Brain microvascular endothelial cell (primary cell): ENCODE measurements around the gene GALNT10.
A peak's percentile ranks its signal among the peaks of the same experiment; 100 is the strongest.

Experiments
- DNase-seq: peaks from one replicate; pipeline ENCODE4 v3.0.0-alpha.2; 2020
- H3K27ac ChIP-seq: fragments of 250-450 bp; sonication (Bioruptor Pico); 2 replicates; pipeline ENCODE4 v1.5.1; 2020; ENCODE audit warnings: mild to moderate bottlenecking, moderate library complexity
- H3K27me3 ChIP-seq: fragments of 250-450 bp; sonication (Bioruptor Pico); replicated peaks from 2 replicates; pipeline ENCODE4 v1.5.1; 2020; ENCODE audit warnings: mild to moderate bottlenecking
- H3K36me3 ChIP-seq: fragments of 250-450 bp; sonication (Bioruptor Pico); replicated peaks from 2 replicates; pipeline ENCODE4 v1.5.1; 2020; ENCODE audit warnings: mild to moderate bottlenecking
- H3K4me3 ChIP-seq: 2 replicates; pipeline ENCODE4 v1.5.1; 2011; ENCODE audit warnings: low read depth, mild to moderate bottlenecking, control low read depth, low read length, moderate library complexity
- in situ Hi-C: cut with HindIII; loops from 2 replicates; pipeline ENCODE4 v1.10.0; 2017; ENCODE audit warnings: low sequenced_read_pairs, low pct_ligation_motif_present
- TF ChIP-seq, protein P1 (sequence below): IDR thresholded peaks from 2 replicates; pipeline ENCODE4 v1.5.1; 2011; ENCODE audit warnings: low read depth, mild to moderate bottlenecking, moderate library complexity, low read length, control low read depth, inconsistent platforms; ENCODE audit errors: missing control alignments

GALNT10 gene

DNA sequence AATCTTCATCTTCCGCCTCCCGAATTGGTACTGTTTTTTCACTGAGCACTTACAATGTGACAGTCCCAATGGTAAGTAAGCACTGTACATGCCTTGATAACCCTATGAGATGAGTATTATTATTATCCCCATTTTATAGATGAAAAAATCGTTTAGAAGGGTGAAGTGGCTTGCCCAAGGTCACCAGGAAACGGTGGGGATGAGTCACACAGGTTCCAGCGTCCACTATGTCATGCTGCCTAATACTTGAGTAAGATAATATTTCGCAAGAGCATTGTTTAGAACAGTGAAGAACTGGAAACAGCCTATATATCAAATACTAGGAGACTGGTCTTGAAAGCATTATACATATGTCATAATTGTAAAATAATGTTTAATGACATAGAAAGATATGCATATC, 274.6 kb downstream of the GALNT10 start:
- in situ Hi-C loops: no loop called here

DNA sequence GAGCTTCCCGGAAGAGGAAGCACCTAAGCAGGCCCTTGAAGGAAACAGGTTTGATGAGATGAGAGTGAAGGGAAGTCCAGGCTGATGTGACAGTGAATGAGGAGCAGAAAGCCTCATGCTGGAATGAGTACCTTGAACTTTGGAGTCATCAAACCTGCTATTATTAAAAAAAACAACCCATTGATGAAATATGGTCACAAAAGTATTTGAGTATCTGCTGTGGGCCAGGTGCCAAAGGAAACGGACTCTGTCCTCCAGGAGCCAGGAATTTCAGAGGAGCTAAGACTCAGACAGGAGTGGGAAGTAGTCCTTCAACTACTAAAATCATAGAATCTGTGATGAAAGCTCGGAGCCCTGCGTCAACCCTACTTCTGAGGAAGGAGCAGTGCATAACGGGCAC, 275.6 kb downstream of the GALNT10 start:
- DNase-seq: no peak
- TF ChIP-seq, protein P1, sequence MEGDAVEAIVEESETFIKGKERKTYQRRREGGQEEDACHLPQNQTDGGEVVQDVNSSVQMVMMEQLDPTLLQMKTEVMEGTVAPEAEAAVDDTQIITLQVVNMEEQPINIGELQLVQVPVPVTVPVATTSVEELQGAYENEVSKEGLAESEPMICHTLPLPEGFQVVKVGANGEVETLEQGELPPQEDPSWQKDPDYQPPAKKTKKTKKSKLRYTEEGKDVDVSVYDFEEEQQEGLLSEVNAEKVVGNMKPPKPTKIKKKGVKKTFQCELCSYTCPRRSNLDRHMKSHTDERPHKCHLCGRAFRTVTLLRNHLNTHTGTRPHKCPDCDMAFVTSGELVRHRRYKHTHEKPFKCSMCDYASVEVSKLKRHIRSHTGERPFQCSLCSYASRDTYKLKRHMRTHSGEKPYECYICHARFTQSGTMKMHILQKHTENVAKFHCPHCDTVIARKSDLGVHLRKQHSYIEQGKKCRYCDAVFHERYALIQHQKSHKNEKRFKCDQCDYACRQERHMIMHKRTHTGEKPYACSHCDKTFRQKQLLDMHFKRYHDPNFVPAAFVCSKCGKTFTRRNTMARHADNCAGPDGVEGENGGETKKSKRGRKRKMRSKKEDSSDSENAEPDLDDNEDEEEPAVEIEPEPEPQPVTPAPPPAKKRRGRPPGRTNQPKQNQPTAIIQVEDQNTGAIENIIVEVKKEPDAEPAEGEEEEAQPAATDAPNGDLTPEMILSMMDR: no peak
- in situ Hi-C loops: no loop called here

More for the DNA sequence above, 274.6 kb downstream of the GALNT10 start:
- Histone ChIP-seq H3K27me3 (peaks cover 7% of the 10 kb centered on the region), H3K4me3 (no peak overlapping the region), H3K36me3 (no peaks in the 10 kb centered on the region), H3K27ac (no peak overlapping the region)
- TF ChIP-seq, protein P1: no peak
- peak; percentile 41 for DNase-seq

DNA sequence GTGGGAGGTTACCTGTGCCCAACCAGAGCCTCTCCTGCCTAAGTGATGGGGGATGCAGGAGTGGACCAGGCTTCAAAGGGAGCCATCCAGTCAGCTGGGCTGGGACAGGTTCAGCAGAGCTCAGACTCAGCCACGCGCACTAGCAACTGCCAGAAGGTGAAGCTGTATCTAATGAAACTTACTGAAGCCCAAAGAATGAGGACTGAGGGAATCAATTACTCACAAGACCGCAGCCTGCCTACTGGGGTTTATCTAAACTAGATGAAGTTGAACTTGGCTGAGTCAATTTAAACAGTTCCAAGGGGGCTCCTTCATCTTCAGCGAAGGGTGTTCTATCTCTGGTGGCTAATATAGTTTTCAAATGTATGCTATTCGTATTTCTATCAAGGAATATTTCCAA, 276.1 kb downstream of the GALNT10 start:
- TF ChIP-seq, protein P1: no peak
- in situ Hi-C loops: no loop called here
- Histone ChIP-seq H3K4me3 (no peak overlapping the region), H3K27me3 (peaks cover 22% of the 10 kb centered on the region), H3K36me3 (no peaks in the 10 kb centered on the region), H3K27ac (no peak overlapping the region)
- no peak for DNase-seq

More for the DNA sequence above, 275.6 kb downstream of the GALNT10 start:
- H3K27ac ChIP-seq: no peak overlapping the region
- H3K27me3 ChIP-seq: peaks cover 17% of the 10 kb centered on the region
- H3K36me3 ChIP-seq: no peaks in the 10 kb centered on the region
- no peak overlapping the region for H3K4me3 ChIP-seq

DNA sequence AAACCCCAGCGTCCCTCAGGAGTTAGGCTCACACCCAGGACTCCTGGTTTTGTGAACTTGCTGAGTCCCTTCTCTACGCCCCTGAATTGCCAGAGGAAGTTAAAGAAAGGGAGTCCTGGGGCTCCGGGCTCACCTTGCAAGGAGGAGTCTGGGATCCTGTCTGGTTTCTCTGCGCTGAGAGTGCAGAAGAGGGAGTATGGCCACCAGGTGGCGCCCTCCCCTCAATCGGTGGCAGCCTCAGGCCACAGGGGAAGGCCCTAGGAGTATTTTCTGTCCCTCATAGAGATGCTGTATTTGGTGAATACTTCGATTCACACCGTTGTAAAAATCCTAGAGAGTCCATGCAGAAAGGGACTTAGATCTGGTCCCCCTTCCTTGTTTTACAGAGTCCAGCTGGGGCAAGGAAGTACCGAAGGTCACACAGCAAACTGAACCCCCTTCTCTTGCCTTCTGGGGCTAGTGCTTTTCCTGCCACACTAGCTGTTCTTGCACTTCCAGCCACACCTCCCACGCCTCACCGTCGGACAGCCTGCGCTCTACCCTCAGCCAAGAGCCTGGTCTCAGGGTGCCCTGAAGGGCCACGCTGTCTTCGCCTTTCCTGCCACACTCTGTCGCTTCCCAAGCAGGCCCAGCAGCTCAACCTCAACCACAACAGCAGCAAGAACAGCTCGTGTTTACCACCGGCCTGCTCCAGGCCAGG, 277.3 kb downstream of the GALNT10 start:
- peak; percentile 57 for DNase-seq
- Histone ChIP-seq H3K27me3 (peaks cover 33% of the 10 kb centered on the region), H3K4me3 (no peak overlapping the region), H3K36me3 (no peaks in the 10 kb centered on the region), H3K27ac (no peak overlapping the region)
- TF ChIP-seq, protein P1: peak; percentile 96
- in situ Hi-C loops: no loop called here

DNA sequence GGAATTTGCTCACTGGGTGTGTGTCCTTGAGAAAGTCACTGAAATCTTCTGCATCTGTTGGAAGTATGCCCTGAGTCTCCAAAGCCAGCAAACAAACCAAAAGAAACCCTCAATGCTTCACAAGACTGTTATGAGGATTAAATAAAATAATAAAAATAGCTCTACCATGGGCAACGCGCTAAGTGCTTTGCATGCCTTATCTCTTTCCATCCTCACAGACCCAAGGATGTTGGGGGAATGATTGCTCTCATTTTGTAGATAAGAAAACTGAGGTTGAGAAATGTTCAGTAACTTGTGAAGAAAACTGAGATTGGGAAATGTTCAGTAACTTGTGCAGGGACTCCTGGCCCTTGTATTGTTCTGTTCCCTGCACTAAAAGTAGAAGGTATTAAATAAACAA, 279.6 kb downstream of the GALNT10 start:
- peaks cover 57% of the 10 kb centered on the region for H3K27me3 ChIP-seq
- DNase-seq: no peak
- in situ Hi-C loops: no loop called here
- no peak overlapping the region for H3K4me3 ChIP-seq
- H3K36me3 ChIP-seq: no peaks in the 10 kb centered on the region
- H3K27ac ChIP-seq: no peak overlapping the region
- TF ChIP-seq, protein P1: no peak
